Measurements from ENCODE around the gene NSUN3. TPM values are rescaled to one million over a fixed set of nuclear protein-coding genes. Genes with fewer than 3 reads are reported as not detected.

Gene NSUN3
- total and polyA plus RNA-seq, 2 of the 4 experiments (the other 2 are of a cell fraction) = 4.9 to 6.8 TPM

DNA sequence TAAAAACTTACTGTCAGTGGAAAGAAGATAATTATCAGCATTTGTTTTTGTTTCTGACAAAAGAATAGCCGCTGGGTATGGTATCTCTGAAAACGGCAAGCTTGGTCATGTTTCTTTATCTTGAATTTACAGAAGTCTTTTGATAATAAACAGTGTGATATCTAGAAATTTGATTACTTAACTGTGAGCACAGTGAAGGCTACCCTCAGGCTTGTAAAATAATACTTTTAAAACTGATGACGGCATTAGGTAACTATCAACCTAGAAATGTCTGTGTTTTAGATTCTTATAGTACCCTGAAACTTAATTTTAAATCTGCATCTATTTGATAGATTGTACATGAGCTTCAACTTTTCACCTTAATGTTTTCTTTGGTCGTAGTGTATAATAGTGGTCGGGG is 43.4 kb downstream of the NSUN3 start:
- H3K9me3 ChIP-seq (ENCODE audit: control insufficient read depth, insufficient read depth, low read length) = no peaks in the 10 kb centered on the region
- no peak overlapping the region for H4K5ac ChIP-seq (ENCODE audit: low read depth, low read length)
- no peak overlapping the region for H3K23ac ChIP-seq (ENCODE audit: low read depth, low read length)
- H3K56ac ChIP-seq (ENCODE audit: extremely low read depth, insufficient read depth, low read length) = no peak overlapping the region
- H3K9ac ChIP-seq (ENCODE audit: low read depth, low read length) = no peak overlapping the region
- POLR2A ChIA-PET (ENCODE audit: unreplicated experiment) = no interaction called here
- no peak overlapping the region for H2BK120ac ChIP-seq (ENCODE audit: low read depth, low read length)
- ATAC-seq (ENCODE audit: low read depth) = peak; percentile 40; the same call in 1 of the 2 replicates
- H3K9me1 ChIP-seq (ENCODE audit: insufficient read depth, low read length) = no peaks in the 10 kb centered on the region
- no peak overlapping the region for H3K14ac ChIP-seq (replicated peaks; ENCODE audit: low read depth, low read length)
- TF ChIP-seq FOS (IDR thresholded peaks at IDR 0.05; ENCODE audit: low read depth, low read length) (no peak), SMC3 (IDR thresholded peaks at IDR 0.05; ENCODE audit: low read depth, low read length) (no peak), ELK1 (IDR thresholded peaks at IDR 0.05; ENCODE audit: borderline replicate concordance, low read depth, low read length) (no peak), CHD1 (IDR thresholded peaks at IDR 0.05; ENCODE audit: low read depth, low read length) (no peak), RAD21 (IDR thresholded peaks at IDR 0.05; ENCODE audit: low read length) (no peak), MAZ (IDR thresholded peaks at IDR 0.05; ENCODE audit: borderline replicate concordance, low read depth, low read length) (no peak), RFX5 (IDR thresholded peaks at IDR 0.05; ENCODE audit: low read depth, low read length) (no peak), RCOR1 (IDR thresholded peaks at IDR 0.05; ENCODE audit: insufficient replicate concordance, low read length) (no peak), BHLHE40 (IDR thresholded peaks at IDR 0.05; ENCODE audit: low read depth, low read length) (no peak), MXI1 (IDR thresholded peaks at IDR 0.05; ENCODE audit: borderline replicate concordance, low read depth, low read length) (no peak), POLR2A (IDR thresholded peaks at IDR 0.05; ENCODE audit: low read depth, low read length) (no peak), NFE2L2 (IDR thresholded peaks at IDR 0.05; ENCODE audit: low read depth, low read length) (no peak), MAFK (IDR thresholded peaks at IDR 0.05; ENCODE audit: low read depth, low read length) (no peak), CEBPB (IDR thresholded peaks at IDR 0.05; ENCODE audit: low read depth, low read length) (no peak)
- TF ChIP-seq, protein P1, sequence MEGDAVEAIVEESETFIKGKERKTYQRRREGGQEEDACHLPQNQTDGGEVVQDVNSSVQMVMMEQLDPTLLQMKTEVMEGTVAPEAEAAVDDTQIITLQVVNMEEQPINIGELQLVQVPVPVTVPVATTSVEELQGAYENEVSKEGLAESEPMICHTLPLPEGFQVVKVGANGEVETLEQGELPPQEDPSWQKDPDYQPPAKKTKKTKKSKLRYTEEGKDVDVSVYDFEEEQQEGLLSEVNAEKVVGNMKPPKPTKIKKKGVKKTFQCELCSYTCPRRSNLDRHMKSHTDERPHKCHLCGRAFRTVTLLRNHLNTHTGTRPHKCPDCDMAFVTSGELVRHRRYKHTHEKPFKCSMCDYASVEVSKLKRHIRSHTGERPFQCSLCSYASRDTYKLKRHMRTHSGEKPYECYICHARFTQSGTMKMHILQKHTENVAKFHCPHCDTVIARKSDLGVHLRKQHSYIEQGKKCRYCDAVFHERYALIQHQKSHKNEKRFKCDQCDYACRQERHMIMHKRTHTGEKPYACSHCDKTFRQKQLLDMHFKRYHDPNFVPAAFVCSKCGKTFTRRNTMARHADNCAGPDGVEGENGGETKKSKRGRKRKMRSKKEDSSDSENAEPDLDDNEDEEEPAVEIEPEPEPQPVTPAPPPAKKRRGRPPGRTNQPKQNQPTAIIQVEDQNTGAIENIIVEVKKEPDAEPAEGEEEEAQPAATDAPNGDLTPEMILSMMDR (conservative IDR thresholded peaks at IDR 0.05; ENCODE audit: low read depth, low read length) = no peak
- TF ChIP-seq, protein P2, sequence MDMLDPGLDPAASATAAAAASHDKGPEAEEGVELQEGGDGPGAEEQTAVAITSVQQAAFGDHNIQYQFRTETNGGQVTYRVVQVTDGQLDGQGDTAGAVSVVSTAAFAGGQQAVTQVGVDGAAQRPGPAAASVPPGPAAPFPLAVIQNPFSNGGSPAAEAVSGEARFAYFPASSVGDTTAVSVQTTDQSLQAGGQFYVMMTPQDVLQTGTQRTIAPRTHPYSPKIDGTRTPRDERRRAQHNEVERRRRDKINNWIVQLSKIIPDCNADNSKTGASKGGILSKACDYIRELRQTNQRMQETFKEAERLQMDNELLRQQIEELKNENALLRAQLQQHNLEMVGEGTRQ (IDR thresholded peaks at IDR 0.05; ENCODE audit: low read depth, low read length) = no peak
- no peak overlapping the region for H3K4me3 ChIP-seq (ENCODE audit: insufficient read depth, low read depth, low read length)
- H2AFZ ChIP-seq (replicated peaks; ENCODE audit: low read length, poor library complexity) = no peak overlapping the region
- H3K36me3 ChIP-seq (ENCODE audit: control insufficient read depth, insufficient read depth, low read length) = peaks cover 5% of the 10 kb centered on the region; the same call in 1 of the 2 replicates
- no peak overlapping the region for H3K4me2 ChIP-seq (ENCODE audit: low read depth, low read length)
- no peaks in the 10 kb centered on the region for H3K79me1 ChIP-seq (ENCODE audit: low read depth in 1 of 2, low read length in 2 of 2)
- H3K4me1 ChIP-seq (ENCODE audit: control insufficient read depth, insufficient read depth, low read length) = no peaks in the 10 kb centered on the region
- H4K91ac ChIP-seq (ENCODE audit: insufficient read depth, low read depth, low read length) = no peak overlapping the region
- intact Hi-C loops (cut with micrococcal nuclease) (no loop called here), dilution Hi-C loops (cut with HindIII; ENCODE audit: low sequenced_read_pairs, unreplicated experiment) (no loop called here), in situ Hi-C loops (cut with MboI; ENCODE audit: low sequenced_read_pairs) (no loop called here)
- no peak overlapping the region for H2BK20ac ChIP-seq (ENCODE audit: low read depth, low read length)
- no peak overlapping the region for H3K4ac ChIP-seq (ENCODE audit: low read depth, low read length)
- no peak overlapping the region for H3K27ac ChIP-seq (ENCODE audit: insufficient read depth, low read length)
- H4K8ac ChIP-seq (ENCODE audit: low read depth in 2 of 2, low read length in 2 of 2) = no peak overlapping the region
- H2AK5ac ChIP-seq (ENCODE audit: low read depth, low read length) = no peak overlapping the region
- no peaks in the 10 kb centered on the region for H4K20me1 ChIP-seq (ENCODE audit: insufficient read depth, low read length)
- H2BK15ac ChIP-seq (ENCODE audit: low read depth, low read length) = no peak overlapping the region
- H3K27me3 ChIP-seq (ENCODE audit: control insufficient read depth, insufficient read depth, low read length) = no peaks in the 10 kb centered on the region
- DNase-seq = no peak
- CTCF ChIA-PET = no interaction called here
- no peak overlapping the region for H3K18ac ChIP-seq (ENCODE audit: low read depth, low read length)
- BruUV-seq (replicated peaks) = no TSS peak
- no peak overlapping the region for H2AK9ac ChIP-seq (replicated peaks; ENCODE audit: low read depth, low read length, poor library complexity)
- no CpG with 5 or more reads among the region's 5 CpGs for WGBS, 2 experiments (ENCODE audit: extremely low coverage in 2 of 2, insufficient read length in 1 of 2)
- no peak overlapping the region for H2BK5ac ChIP-seq (ENCODE audit: low read depth, low read length, poor library complexity, severe bottlenecking)
